Smooth muscle cell (in vitro differentiated cells): ENCODE results near the gene TMEM167A. TPM values are rescaled to one million over a fixed set of nuclear protein-coding genes. Genes with fewer than 3 reads are reported as not detected.

ENCODE experiments used
- DNase-seq: peaks from one replicate; lab custom pipeline; 2025; ENCODE audit not compliant: unreplicated experiment; lab: John Stamatoyannopoulos, UW
- H2AFZ ChIP-seq: fragments of 200-600 bp; sonication (generic); 2 replicates; pipeline ENCODE4 v1.6.0; 2016; ENCODE audit warnings: antibody characterized with exemption, low read depth, mild to moderate bottlenecking
- H3F3A ChIP-seq: fragments of 200-600 bp; sonication (generic); 2 replicates; pipeline ENCODE4 v1.6.0; 2017; ENCODE audit warnings: antibody characterized with exemption, low read depth
- H3K27ac ChIP-seq: fragments of 200-600 bp; sonication (generic); 2 replicates; pipeline ENCODE4 v1.5.1; 2016; ENCODE audit warnings: low read depth, mild to moderate bottlenecking
- H3K27me3 ChIP-seq: fragments of 200-600 bp; sonication (generic); 2 replicates; pipeline ENCODE4 v1.6.1; 2016; ENCODE audit warnings: low read depth, mild to moderate bottlenecking
- H3K36me3 ChIP-seq: fragments of 200-600 bp; sonication (generic); 2 replicates; pipeline ENCODE4 v1.5.1; 2016; ENCODE audit warnings: low read depth
- H3K4me1 ChIP-seq: fragments of 200-600 bp; sonication (generic); 2 replicates; pipeline ENCODE4 v1.5.1; 2016; ENCODE audit warnings: low read depth
- H3K4me2 ChIP-seq: fragments of 200-600 bp; sonication (generic); 2 replicates; pipeline ENCODE4 v1.6.0; 2016; ENCODE audit warnings: mild to moderate bottlenecking
- H3K4me3 ChIP-seq: fragments of 200-600 bp; sonication (generic); 2 replicates; pipeline ENCODE4 v1.5.1; 2016; ENCODE audit warnings: mild to moderate bottlenecking
- H3K79me2 ChIP-seq: fragments of 200-600 bp; sonication (generic); 2 replicates; pipeline ENCODE4 v1.6.0; 2016; ENCODE audit warnings: low read depth, mild to moderate bottlenecking
- H3K9ac ChIP-seq: fragments of 200-600 bp; sonication (generic); 2 replicates; pipeline ENCODE4 v1.6.0; 2016; ENCODE audit warnings: low read depth
- H3K9me3 ChIP-seq: fragments of 200-600 bp; sonication (generic); replicated peaks from 2 replicates; pipeline ENCODE4 v1.5.1; 2016; ENCODE audit warnings: low read depth
- H4K20me1 ChIP-seq: fragments of 200-600 bp; sonication (generic); 2 replicates; pipeline ENCODE4 v1.6.0; 2016; ENCODE audit warnings: low read depth
- whole genome bisulfite sequencing: methylation state at CpG from one replicate; pipeline ENCODE4 v1.1.7; 2016; ENCODE audit warnings: low lambda C conversion rate; 5-methylcytosine and 5-hydroxymethylcytosine counted together
- polyA plus RNA-seq: library from polyadenylated mRNA; unstranded; fragments of >200 nt; fragmentation: Nextera tagmentation; extraction: Ambion mirVana; gene quantifications from 2 replicates; pipeline ENCODE4 v1.2.1, GENCODE V29; 2016
- small RNA-seq: library from RNA; depleted of rRNA; stranded (forward); fragments of <200 nt; gene quantifications from one replicate; pipeline ENCODE3, GENCODE V24; 2014
- total RNA-seq: library from RNA; depleted of rRNA; stranded (reverse); fragments of >200 nt; gene quantifications from 2 replicates; pipeline ENCODE4 v1.2.3, GENCODE V29; 2014
- TF ChIP-seq, protein P1 (sequence below): fragments of 200-600 bp; sonication (generic); IDR thresholded peaks from 2 replicates; pipeline ENCODE4 v1.5.1; 2017; ENCODE audit warnings: borderline replicate concordance, mild to moderate bottlenecking, antibody characterized with exemption; ENCODE audit not compliant: insufficient read depth, poor library complexity, severe bottlenecking

Gene TMEM167A
- total and polyA plus RNA-seq, 2 experiments from 2014 or later = 236 to 248 TPM

DNA sequence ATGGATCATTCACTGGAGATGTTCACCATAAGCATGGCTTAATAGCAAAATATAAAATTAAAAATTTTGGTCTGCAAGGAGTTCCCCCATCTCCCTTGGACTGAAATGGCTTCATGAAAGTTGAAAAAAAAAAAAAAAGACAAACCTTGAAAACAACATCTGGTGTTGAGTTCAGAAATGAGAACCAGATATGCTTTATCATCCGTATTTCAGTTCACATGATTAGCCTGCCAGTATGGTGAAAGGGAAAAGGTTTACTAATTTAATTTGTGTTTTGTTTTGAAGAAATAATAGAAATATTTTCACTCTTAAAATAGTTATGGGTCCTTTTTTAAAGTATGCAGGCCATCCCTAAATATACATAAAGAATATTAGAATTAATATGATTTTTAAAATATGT is 67.8 kb downstream of the TMEM167A start:
- Histone ChIP-seq H3K4me3 (no peak overlapping the region), H3K4me1 (no peaks in the 10 kb centered on the region), H3K9me3 (no peaks in the 10 kb centered on the region), H3K27ac (no peak overlapping the region), H2AFZ (no peak overlapping the region), H3K4me2 (no peak overlapping the region), H3F3A (no peaks in the 10 kb centered on the region), H3K9ac (no peak overlapping the region), H3K36me3 (no peaks in the 10 kb centered on the region), H4K20me1 (no peaks in the 10 kb centered on the region), H3K27me3 (no peaks in the 10 kb centered on the region), H3K79me2 (no peaks in the 10 kb centered on the region)
- 68% methylated on average over 1 of the region's 1 CpG for WGBS
- no peak for DNase-seq
- TF ChIP-seq, protein P1, sequence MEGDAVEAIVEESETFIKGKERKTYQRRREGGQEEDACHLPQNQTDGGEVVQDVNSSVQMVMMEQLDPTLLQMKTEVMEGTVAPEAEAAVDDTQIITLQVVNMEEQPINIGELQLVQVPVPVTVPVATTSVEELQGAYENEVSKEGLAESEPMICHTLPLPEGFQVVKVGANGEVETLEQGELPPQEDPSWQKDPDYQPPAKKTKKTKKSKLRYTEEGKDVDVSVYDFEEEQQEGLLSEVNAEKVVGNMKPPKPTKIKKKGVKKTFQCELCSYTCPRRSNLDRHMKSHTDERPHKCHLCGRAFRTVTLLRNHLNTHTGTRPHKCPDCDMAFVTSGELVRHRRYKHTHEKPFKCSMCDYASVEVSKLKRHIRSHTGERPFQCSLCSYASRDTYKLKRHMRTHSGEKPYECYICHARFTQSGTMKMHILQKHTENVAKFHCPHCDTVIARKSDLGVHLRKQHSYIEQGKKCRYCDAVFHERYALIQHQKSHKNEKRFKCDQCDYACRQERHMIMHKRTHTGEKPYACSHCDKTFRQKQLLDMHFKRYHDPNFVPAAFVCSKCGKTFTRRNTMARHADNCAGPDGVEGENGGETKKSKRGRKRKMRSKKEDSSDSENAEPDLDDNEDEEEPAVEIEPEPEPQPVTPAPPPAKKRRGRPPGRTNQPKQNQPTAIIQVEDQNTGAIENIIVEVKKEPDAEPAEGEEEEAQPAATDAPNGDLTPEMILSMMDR = no peak

DNA sequence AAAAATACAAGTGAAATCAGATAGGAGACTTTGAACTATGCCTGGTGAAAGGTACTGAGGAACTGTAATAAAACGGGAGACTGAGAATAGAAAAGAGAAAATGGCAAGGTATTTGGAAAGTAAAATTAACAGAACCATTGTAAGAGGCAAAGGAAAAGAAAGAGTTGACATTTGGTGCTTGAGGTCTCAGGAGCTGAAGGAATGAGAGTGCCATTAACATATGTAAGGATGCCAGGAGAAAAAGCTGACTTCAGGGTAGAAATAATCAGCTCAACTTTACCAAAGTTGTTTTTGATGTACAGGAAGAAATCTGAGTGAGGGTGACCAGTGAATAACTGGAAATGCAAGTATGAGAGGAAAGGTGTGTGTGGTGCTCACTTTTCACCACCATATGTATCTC is 69.4 kb downstream of the TMEM167A start:
- Histone ChIP-seq H3K9me3 (no peaks in the 10 kb centered on the region), H3K27ac (no peak overlapping the region), H3K4me2 (no peak overlapping the region), H3K4me3 (no peak overlapping the region), H2AFZ (no peak overlapping the region), H4K20me1 (no peaks in the 10 kb centered on the region), H3K9ac (no peak overlapping the region), H3K79me2 (no peaks in the 10 kb centered on the region), H3K36me3 (no peaks in the 10 kb centered on the region), H3F3A (no peaks in the 10 kb centered on the region), H3K27me3 (no peaks in the 10 kb centered on the region), H3K4me1 (peaks cover 7% of the 10 kb centered on the region)
- TF ChIP-seq, protein P1 = no peak
- no peak for DNase-seq
- WGBS = 56% methylated on average over 1 of the region's 1 CpG

DNA sequence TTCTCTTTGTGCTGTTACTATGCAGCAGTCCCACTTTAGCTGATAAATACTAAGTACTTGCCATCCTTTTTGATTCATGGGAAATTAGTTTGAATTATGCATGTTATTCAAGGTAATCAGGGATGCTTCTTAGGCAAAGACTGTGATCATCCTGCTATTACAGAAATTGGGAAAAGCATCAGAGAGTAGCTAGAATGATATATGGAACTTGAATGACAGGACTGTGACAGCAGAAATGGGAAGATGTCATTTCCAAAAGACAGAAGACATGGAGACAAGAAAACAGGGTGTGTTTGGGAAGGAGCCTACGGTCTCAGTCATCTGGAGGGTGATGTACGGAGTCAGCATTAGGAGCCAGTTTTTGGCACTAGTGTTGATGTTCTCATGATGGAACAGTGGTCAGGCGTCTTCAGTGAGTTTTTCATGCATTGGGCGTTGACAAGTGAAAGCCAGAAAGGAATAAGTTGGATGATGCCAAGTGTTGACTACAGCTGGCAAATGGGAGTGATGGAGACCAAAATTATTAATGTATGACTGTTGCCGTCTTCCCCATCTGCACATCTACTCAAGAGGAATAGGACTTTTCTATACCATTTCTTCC is 70.4 kb downstream of the TMEM167A start:
- Histone ChIP-seq H3K4me2 (no peak overlapping the region), H3K4me3 (no peak overlapping the region), H3F3A (no peaks in the 10 kb centered on the region), H3K27ac (no peak overlapping the region), H3K79me2 (no peaks in the 10 kb centered on the region), H2AFZ (no peak overlapping the region), H3K9ac (no peak overlapping the region), H4K20me1 (no peaks in the 10 kb centered on the region), H3K36me3 (no peaks in the 10 kb centered on the region), H3K27me3 (no peaks in the 10 kb centered on the region), H3K9me3 (no peaks in the 10 kb centered on the region), H3K4me1 (peaks cover 7% of the 10 kb centered on the region)
- no peak for DNase-seq
- TF ChIP-seq, protein P1 = no peak
- WGBS = 98% methylated on average over 5 of the region's 5 CpGs

DNA sequence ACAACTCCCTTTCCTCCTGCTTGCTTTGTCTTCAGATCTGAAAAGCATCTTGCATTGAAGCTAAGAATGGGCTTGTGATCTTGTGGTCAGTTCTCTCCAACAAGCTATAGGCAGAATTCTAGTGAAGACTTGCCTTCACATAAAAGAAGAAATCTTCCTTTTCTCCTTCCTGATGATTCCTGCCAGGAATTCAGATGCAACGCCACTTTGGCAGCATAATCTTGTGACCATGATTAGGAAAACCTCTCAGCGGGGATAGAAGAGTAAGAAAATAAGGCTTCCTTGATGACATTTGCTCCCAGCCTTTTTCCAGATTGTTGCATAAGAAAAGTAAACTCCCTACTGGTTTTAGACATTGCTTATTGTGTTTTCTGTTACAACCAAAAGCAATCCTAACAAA is 73.4 kb downstream of the TMEM167A start:
- TF ChIP-seq, protein P1 = no peak
- Histone ChIP-seq H3K4me2 (no peak overlapping the region), H3K4me1 (peaks cover 15% of the 10 kb centered on the region), H3K4me3 (no peak overlapping the region), H3K27me3 (no peaks in the 10 kb centered on the region), H3K27ac (no peak overlapping the region), H3K9me3 (no peaks in the 10 kb centered on the region), H3K36me3 (no peaks in the 10 kb centered on the region), H3K9ac (no peak overlapping the region), H3F3A (no peaks in the 10 kb centered on the region), H3K79me2 (no peaks in the 10 kb centered on the region), H4K20me1 (no peaks in the 10 kb centered on the region), H2AFZ (peak overlapping the region; percentile 38)
- DNase-seq = no peak
- 58% methylated on average over 2 of the region's 2 CpGs for WGBS

Small RNA genes lying within 50 kb of the gene (small RNA-seq; reads per million reads assigned to genes)
- gene SCARNA18 = 5.4 reads per million, percentile 65 among the genes with 10 or more reads in this experiment

Other genes starting within 250 kb of the TMEM167A start
- 110 and 145 TPM in 2 replicates for gene XRCC4, start 153 bp upstream of the TMEM167A start, total RNA-seq
- gene XRCC4, start 153 bp upstream of the TMEM167A start, polyA plus RNA-seq = 55.7 and 98.1 TPM in 2 replicates